Mesendoderm (in vitro differentiated cells): ENCODE measurements around the gene FNDC10.
A peak's percentile ranks its signal among the peaks of the same experiment; 100 is the strongest.

Source experiments
- DNase-seq: peaks from one replicate; pipeline ENCODE4 v3.0.0; 2013
- H2AK5ac ChIP-seq: 2 replicates; pipeline ENCODE4 v1.6.1; 2013; ENCODE audit warnings: low read length, inconsistent platforms
- H2BK120ac ChIP-seq: 2 replicates; pipeline ENCODE4 v1.6.1; 2013; ENCODE audit warnings: low read depth, mild to moderate bottlenecking, low read length, moderate library complexity, mixed read lengths
- H2BK15ac ChIP-seq: replicated peaks from 2 replicates; pipeline ENCODE4 v1.6.1; 2013; ENCODE audit warnings: low read depth, mild to moderate bottlenecking, moderate library complexity
- H2BK5ac ChIP-seq: 2 replicates; pipeline ENCODE4 v1.6.1; 2013; ENCODE audit warnings: low read length, inconsistent platforms
- H3K18ac ChIP-seq: 2 replicates; pipeline ENCODE4 v1.6.1; 2013; ENCODE audit warnings: mild to moderate bottlenecking, low read length, mixed read lengths
- H3K23ac ChIP-seq: one replicate; pipeline ENCODE4 v1.6.1; 2013; ENCODE audit warnings: low read length
- H3K27ac ChIP-seq: 2 replicates; pipeline ENCODE4 v1.5.1; 2013; ENCODE audit warnings: low read depth, mild to moderate bottlenecking, inconsistent platforms, low read length, moderate library complexity
- H3K27me3 ChIP-seq: 2 replicates; pipeline ENCODE4 v1.6.1; 2013; ENCODE audit warnings: low read length, control low read depth, mild to moderate bottlenecking, inconsistent platforms; ENCODE audit not compliant: insufficient read depth, poor library complexity
- H3K36me3 ChIP-seq: 2 replicates; pipeline ENCODE4 v1.6.1; 2013; ENCODE audit warnings: low read length, inconsistent platforms; ENCODE audit not compliant: control insufficient read depth, insufficient read depth
- H3K4ac ChIP-seq: one replicate; pipeline ENCODE4 v1.6.1; 2013; ENCODE audit warnings: low read depth, mild to moderate bottlenecking, low read length, moderate library complexity
- H3K4me1 ChIP-seq: 2 replicates; pipeline ENCODE4 v1.6.1; 2013; ENCODE audit warnings: low read depth, low read length, inconsistent platforms; ENCODE audit not compliant: control insufficient read depth
- H3K4me2 ChIP-seq: 2 replicates; pipeline ENCODE4 v1.6.1; 2013; ENCODE audit warnings: low read length
- H3K4me3 ChIP-seq: 2 replicates; pipeline ENCODE4 v1.5.1; 2013; ENCODE audit warnings: mild to moderate bottlenecking, low read length
- H3K56ac ChIP-seq: one replicate; pipeline ENCODE4 v1.6.1; 2013; ENCODE audit warnings: low read length
- H3K79me1 ChIP-seq: 2 replicates; pipeline ENCODE4 v1.6.1; 2013; ENCODE audit warnings: low read length, inconsistent platforms
- H3K79me2 ChIP-seq: 2 replicates; pipeline ENCODE4 v1.6.1; 2013; ENCODE audit warnings: mild to moderate bottlenecking, low read length; ENCODE audit not compliant: control insufficient read depth, insufficient read depth
- H3K9ac ChIP-seq: 2 replicates; pipeline ENCODE4 v1.6.1; 2013; ENCODE audit warnings: low read length, inconsistent platforms
- H4K5ac ChIP-seq: one replicate; pipeline ENCODE4 v1.6.1; 2013; ENCODE audit warnings: low read length
- H4K8ac ChIP-seq: one replicate; pipeline ENCODE4 v1.6.1; 2013; ENCODE audit warnings: low read depth, mild to moderate bottlenecking, control low read depth, low read length, moderate library complexity
- WGBS: extraction: QIAGEN DNeasy Blood & Tissue Kit; methylation state at CpG from one replicate; pipeline ENCODE4 v1.1.7; 2013; ENCODE audit warnings: low lambda C conversion rate, missing lambda C conversion rate; ENCODE audit not compliant: insufficient coverage; ENCODE audit errors: extremely low coverage; 5-methylcytosine and 5-hydroxymethylcytosine counted together

FNDC10 gene

GRCh38 chr1:1569341-1569740, 30.6 kb downstream of the FNDC10 start:
- no peak overlapping the region for H2BK120ac ChIP-seq
- H3K79me2 ChIP-seq, result peaks cover 89% of the 10 kb centered on the region
- no CpG with 5 or more reads among the region's 7 CpGs for WGBS
- H3K4ac ChIP-seq, result no peak overlapping the region
- H3K23ac ChIP-seq, result no peak overlapping the region
- no peak overlapping the region for H3K9ac ChIP-seq
- no peak overlapping the region for H3K4me2 ChIP-seq
- no peak overlapping the region for H3K4me3 ChIP-seq
- no peaks in the 10 kb centered on the region for H3K4me1 ChIP-seq
- H3K36me3 ChIP-seq, result peaks cover 7% of the 10 kb centered on the region
- H2AK5ac ChIP-seq, result no peak overlapping the region
- H3K56ac ChIP-seq, result no peak overlapping the region
- no peak overlapping the region for H2BK5ac ChIP-seq
- H3K79me1 ChIP-seq, result peaks cover 16% of the 10 kb centered on the region
- no peak overlapping the region for H3K18ac ChIP-seq
- no peak overlapping the region for H4K8ac ChIP-seq
- no peak overlapping the region for H3K27ac ChIP-seq
- no peaks in the 10 kb centered on the region for H3K27me3 ChIP-seq
- DNase-seq, result no peak
- H2BK15ac ChIP-seq, result no peak overlapping the region
- H4K5ac ChIP-seq, result no peak overlapping the region

DNA sequence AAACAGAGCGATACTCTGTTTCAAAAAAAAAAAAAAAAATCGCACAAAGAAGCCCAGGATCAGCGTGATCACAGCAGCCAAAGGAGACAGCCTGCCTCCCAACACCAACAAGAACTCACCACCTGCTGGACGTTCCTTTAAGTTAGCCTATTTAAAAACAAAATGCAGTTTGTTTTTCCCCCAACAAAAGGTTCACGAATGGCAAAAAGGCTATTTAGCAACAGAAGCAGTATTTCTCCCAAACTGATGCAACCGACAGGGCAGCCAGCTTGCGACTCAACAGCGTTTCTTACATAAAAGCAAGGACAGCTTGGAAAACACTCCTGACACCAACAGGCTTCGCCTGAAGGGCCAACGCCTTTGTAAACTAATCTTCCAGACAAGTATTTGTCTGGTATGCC, 32.0 kb downstream of the FNDC10 start:
- H3K4ac ChIP-seq, result no peak overlapping the region
- no peak overlapping the region for H2BK120ac ChIP-seq
- H3K23ac ChIP-seq, result no peak overlapping the region
- peaks cover 13% of the 10 kb centered on the region for H3K36me3 ChIP-seq
- no peak overlapping the region for H2BK5ac ChIP-seq
- no peak overlapping the region for H3K27ac ChIP-seq
- H2AK5ac ChIP-seq, result no peak overlapping the region
- H3K4me3 ChIP-seq, result no peak overlapping the region
- no peak overlapping the region for H3K4me2 ChIP-seq
- H4K8ac ChIP-seq, result no peak overlapping the region
- no peak overlapping the region for H3K18ac ChIP-seq
- WGBS, result no CpG with 5 or more reads among the region's 10 CpGs
- peaks cover 19% of the 10 kb centered on the region for H3K79me1 ChIP-seq
- no peaks in the 10 kb centered on the region for H3K4me1 ChIP-seq
- DNase-seq, result peak; percentile 24
- H2BK15ac ChIP-seq, result no peak overlapping the region
- H3K27me3 ChIP-seq, result no peaks in the 10 kb centered on the region
- H3K9ac ChIP-seq, result no peak overlapping the region
- H3K79me2 ChIP-seq, result peaks cover 79% of the 10 kb centered on the region
- H3K56ac ChIP-seq, result no peak overlapping the region
- no peak overlapping the region for H4K5ac ChIP-seq

DNA sequence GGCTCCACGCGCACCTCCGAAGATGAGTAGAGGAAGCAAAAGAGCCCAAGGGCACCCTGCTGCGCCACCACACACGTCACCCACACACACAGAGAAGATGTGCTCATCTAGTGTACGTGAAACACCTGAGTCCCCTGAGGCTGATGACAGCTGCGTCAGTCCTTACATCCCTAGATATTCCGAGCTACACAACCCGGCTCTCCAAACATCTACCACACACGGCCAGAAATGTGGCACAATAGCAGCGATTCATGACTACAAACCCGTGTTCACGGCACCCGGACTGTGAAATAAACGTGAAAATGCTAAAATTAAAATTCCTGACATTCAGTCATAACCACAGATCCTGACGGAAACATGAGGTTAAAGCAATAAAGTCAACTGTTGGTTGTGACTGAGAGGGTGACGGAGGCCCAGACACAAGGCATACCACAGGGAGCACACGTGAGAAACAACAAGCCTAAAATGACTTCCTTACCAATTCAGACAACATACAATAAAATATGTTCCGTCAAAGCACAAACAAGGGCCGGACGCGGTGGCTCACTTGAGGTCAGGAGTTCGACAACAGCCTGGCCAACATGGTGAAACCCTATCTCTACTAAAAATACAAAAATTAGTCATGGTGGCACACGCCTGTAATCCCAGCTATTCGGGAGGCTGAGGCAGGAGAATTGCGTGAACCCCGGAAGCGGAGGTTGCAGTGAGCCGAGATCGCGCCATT, 32.6 kb downstream of the FNDC10 start:
- DNase-seq, result no peak
- no peak overlapping the region for H2BK5ac ChIP-seq
- peaks cover 25% of the 10 kb centered on the region for H3K79me1 ChIP-seq
- no peak overlapping the region for H3K9ac ChIP-seq
- no peak overlapping the region for H3K18ac ChIP-seq
- no peak overlapping the region for H3K27ac ChIP-seq
- no CpG with 5 or more reads among the region's 31 CpGs for WGBS
- H3K4me2 ChIP-seq, result no peak overlapping the region
- H2AK5ac ChIP-seq, result no peak overlapping the region
- H2BK15ac ChIP-seq, result no peak overlapping the region
- H3K56ac ChIP-seq, result no peak overlapping the region
- no peak overlapping the region for H3K4me3 ChIP-seq
- H3K4ac ChIP-seq, result no peak overlapping the region
- H3K4me1 ChIP-seq, result no peaks in the 10 kb centered on the region
- no peak overlapping the region for H4K5ac ChIP-seq
- no peaks in the 10 kb centered on the region for H3K27me3 ChIP-seq
- no peak overlapping the region for H4K8ac ChIP-seq
- H3K23ac ChIP-seq, result no peak overlapping the region
- no peak overlapping the region for H2BK120ac ChIP-seq
- H3K36me3 ChIP-seq, result peaks cover 17% of the 10 kb centered on the region
- H3K79me2 ChIP-seq, result peaks cover 77% of the 10 kb centered on the region

DNA sequence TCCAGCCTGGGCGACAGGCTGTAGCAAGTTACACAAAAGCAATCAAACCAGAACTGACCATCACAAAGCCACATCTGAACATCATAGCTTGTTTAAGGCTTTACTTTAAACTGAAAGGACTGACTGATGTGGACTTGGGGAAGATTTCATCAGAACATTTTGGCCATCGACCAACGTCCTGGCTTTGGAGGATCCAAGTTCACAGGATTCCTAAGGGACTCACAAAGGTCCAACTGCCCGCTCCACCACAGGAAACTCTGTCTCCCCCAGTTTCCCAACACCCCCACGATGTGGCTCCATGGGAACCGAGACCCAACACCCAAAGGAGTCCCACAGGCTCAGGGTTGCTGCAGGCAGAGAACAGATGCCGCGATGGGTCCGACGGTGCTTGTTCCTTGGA, 34.6 kb downstream of the FNDC10 start:
- H3K9ac ChIP-seq, result no peak overlapping the region
- H3K27ac ChIP-seq, result no peak overlapping the region
- no peak overlapping the region for H2BK120ac ChIP-seq
- H3K23ac ChIP-seq, result no peak overlapping the region
- H3K4me2 ChIP-seq, result no peak overlapping the region
- H3K56ac ChIP-seq, result no peak overlapping the region
- no peaks in the 10 kb centered on the region for H3K27me3 ChIP-seq
- no peak for DNase-seq
- no peak overlapping the region for H2BK15ac ChIP-seq
- H3K79me1 ChIP-seq, result peaks cover 25% of the 10 kb centered on the region
- H2BK5ac ChIP-seq, result no peak overlapping the region
- peaks cover 61% of the 10 kb centered on the region for H3K79me2 ChIP-seq
- H4K5ac ChIP-seq, result no peak overlapping the region
- no peak overlapping the region for H3K18ac ChIP-seq
- H4K8ac ChIP-seq, result no peak overlapping the region
- no CpG with 5 or more reads among the region's 10 CpGs for WGBS
- H3K4ac ChIP-seq, result no peak overlapping the region
- H3K36me3 ChIP-seq, result peaks cover 17% of the 10 kb centered on the region
- no peak overlapping the region for H3K4me3 ChIP-seq
- no peak overlapping the region for H2AK5ac ChIP-seq
- no peaks in the 10 kb centered on the region for H3K4me1 ChIP-seq

DNA sequence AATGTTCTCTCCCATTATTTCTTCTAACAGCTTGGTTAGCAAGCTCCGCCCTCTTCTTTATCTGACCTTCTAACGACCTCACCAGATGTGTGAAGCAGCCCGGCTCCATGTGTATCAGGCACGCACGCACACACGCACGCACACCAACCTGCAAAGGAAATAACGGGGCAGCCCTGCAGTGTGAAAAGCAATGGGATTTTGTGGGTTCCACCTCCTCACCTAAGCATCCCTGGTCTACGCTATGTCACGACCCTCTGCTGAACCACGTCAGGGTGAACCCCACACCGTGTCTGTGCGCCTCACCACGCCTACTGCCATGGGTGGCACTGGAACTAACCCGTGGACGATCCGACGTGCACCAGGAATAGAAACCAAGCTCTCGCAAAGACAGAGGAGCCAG, 35.7 kb downstream of the FNDC10 start:
- Histone ChIP-seq H3K4ac (no peak overlapping the region), H2BK5ac (no peak overlapping the region), H3K27ac (no peak overlapping the region), H2AK5ac (no peak overlapping the region), H3K27me3 (no peaks in the 10 kb centered on the region), H3K9ac (no peak overlapping the region), H3K79me1 (peaks cover 23% of the 10 kb centered on the region), H4K8ac (no peak overlapping the region), H3K56ac (no peak overlapping the region), H2BK15ac (no peak overlapping the region), H3K36me3 (peaks cover 17% of the 10 kb centered on the region), H3K4me2 (no peak overlapping the region), H2BK120ac (no peak overlapping the region), H3K23ac (no peak overlapping the region), H3K79me2 (peaks cover 50% of the 10 kb centered on the region), H3K4me3 (no peak overlapping the region), H3K4me1 (no peaks in the 10 kb centered on the region), H3K18ac (no peak overlapping the region), H4K5ac (no peak overlapping the region)
- DNase-seq, result no peak
- no CpG with 5 or more reads among the region's 19 CpGs for WGBS

GRCh38 chr1:1563688-1564087, 36.2 kb downstream of the FNDC10 start:
- WGBS, result no CpG with 5 or more reads among the region's 12 CpGs
- Histone ChIP-seq H3K23ac (no peak overlapping the region), H3K36me3 (peaks cover 17% of the 10 kb centered on the region)

More at GRCh38 chr1:1563688-1564087, 36.2 kb downstream of the FNDC10 start:
- Histone ChIP-seq H3K4me3 (no peak overlapping the region), H4K5ac (no peak overlapping the region), H3K56ac (no peak overlapping the region), H3K4me2 (no peak overlapping the region), H2BK5ac (no peak overlapping the region), H2BK15ac (no peak overlapping the region), H2AK5ac (no peak overlapping the region), H2BK120ac (no peak overlapping the region), H4K8ac (no peak overlapping the region), H3K79me1 (peaks cover 23% of the 10 kb centered on the region), H3K4me1 (no peaks in the 10 kb centered on the region), H3K27ac (no peak overlapping the region), H3K4ac (no peak overlapping the region), H3K79me2 (peaks cover 47% of the 10 kb centered on the region), H3K18ac (no peak overlapping the region), H3K27me3 (no peaks in the 10 kb centered on the region), H3K9ac (no peak overlapping the region)
- DNase-seq, result no peak
